ENCODE data around the gene MUC2.

DNA sequence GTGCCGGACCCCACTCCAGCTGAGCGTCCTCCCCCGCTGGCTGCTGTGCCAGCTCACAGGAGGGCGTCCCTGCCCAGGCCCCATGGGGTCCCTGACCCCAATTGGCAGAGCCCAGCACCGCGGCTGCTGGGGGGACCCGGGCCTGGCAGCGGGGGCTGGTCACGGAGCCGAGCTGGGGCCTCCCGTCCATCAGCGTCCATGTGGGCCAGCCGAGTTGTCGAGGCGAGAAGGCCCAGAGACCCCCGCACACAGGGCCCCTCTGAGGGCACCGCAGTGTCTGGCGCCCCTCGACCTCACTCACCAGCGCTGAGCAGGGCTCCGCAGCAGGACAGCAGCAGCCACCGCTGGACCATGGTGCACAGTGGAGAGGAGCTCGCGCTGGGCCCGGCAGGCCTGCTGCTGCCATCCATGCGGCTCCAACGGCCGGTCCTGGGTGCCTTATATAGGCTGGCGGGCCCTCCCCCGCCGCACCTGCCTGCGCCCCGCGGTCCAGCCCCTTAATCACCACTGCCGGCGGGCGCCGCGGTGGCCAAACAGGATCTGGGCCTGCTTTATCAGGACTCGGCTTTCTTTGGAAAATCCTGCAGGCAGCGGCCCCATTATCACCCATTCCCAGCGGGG, 38.3 kb upstream of the MUC2 start, which contains the start of gene MUC6:
- TF ChIP-seq, protein P1, sequence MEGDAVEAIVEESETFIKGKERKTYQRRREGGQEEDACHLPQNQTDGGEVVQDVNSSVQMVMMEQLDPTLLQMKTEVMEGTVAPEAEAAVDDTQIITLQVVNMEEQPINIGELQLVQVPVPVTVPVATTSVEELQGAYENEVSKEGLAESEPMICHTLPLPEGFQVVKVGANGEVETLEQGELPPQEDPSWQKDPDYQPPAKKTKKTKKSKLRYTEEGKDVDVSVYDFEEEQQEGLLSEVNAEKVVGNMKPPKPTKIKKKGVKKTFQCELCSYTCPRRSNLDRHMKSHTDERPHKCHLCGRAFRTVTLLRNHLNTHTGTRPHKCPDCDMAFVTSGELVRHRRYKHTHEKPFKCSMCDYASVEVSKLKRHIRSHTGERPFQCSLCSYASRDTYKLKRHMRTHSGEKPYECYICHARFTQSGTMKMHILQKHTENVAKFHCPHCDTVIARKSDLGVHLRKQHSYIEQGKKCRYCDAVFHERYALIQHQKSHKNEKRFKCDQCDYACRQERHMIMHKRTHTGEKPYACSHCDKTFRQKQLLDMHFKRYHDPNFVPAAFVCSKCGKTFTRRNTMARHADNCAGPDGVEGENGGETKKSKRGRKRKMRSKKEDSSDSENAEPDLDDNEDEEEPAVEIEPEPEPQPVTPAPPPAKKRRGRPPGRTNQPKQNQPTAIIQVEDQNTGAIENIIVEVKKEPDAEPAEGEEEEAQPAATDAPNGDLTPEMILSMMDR (IDR thresholded peaks at IDR 0.05): no peak
- TF ChIP-seq EZH2 (IDR thresholded peaks at IDR 0.05) (no peak), EZH2phosphoT487 (IDR thresholded peaks at IDR 0.05) (no peak)
